HG03060 (cell line): ENCODE data around the gene DLL1.

Source experiments
- ATAC-seq: cut with Tn5 transposase; IDR thresholded peaks from one replicate; pipeline ENCODE4 v1.9.1; 2021; ENCODE audit warnings: low read depth, moderate number of reproducible peaks; ENCODE audit not compliant: unreplicated experiment

DLL1 gene

GRCh38 chr6:170295510-170296422, 4.9 kb upstream of the DLL1 start:
- ATAC-seq, result no peak

DNA sequence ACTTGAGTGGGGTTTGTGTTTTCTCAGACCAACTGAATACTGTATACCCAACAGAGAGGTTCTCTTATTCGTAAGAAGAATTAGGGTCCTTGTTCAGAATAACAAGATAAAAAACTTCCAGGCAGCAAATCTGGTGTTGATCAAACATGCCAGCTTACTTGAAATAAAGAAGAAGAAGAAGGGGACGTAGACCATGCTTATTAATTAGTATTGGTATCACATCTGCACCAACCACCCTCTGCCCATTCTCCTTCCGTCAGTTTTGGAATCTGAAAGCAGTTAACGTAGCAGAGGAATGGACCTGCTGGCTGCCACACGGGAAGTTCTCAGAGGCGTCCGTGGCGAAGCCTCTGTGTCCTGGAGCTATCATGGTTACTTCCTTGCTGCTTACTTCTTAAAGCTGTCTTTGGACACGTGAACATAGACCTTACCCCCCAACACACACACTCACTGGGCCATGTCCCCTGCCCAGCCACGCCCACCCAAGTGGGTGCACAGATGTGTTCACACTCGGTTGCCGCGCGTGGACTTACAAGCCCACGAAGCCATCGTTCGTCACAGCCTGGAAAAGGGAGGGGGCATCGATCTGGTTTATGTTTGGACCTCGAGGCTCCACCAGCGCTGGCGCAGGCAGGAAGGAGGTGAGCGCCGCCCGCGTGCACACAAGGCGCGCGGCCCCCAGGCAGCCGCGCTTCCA, 4.1 kb upstream of the DLL1 start:
- no peak for ATAC-seq

DNA sequence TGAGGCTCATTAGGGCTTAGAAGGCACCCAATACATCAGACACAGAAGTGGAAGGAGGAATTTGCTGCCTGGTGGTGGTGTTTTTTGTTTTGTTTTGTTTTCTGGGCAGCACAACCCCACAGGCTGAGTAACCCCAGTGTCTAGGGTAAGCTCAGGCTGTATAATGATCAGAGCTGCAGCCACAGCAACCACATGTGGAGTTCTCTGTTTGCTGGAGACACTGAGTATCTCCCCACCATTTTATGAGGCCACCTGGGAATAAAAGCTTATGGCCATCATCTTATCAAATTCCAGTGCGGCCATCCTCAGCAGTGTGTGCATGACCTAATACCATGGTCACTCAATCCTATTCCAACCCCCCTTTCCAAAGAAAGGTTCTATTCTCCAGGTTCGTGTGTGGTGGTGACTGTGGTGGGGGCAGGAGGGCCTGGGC, 3.4 kb upstream of the DLL1 start:
- ATAC-seq, result no peak

GRCh38 chr6:170293341-170294231, 2.7 kb upstream of the DLL1 start:
- ATAC-seq, result no peak

DNA sequence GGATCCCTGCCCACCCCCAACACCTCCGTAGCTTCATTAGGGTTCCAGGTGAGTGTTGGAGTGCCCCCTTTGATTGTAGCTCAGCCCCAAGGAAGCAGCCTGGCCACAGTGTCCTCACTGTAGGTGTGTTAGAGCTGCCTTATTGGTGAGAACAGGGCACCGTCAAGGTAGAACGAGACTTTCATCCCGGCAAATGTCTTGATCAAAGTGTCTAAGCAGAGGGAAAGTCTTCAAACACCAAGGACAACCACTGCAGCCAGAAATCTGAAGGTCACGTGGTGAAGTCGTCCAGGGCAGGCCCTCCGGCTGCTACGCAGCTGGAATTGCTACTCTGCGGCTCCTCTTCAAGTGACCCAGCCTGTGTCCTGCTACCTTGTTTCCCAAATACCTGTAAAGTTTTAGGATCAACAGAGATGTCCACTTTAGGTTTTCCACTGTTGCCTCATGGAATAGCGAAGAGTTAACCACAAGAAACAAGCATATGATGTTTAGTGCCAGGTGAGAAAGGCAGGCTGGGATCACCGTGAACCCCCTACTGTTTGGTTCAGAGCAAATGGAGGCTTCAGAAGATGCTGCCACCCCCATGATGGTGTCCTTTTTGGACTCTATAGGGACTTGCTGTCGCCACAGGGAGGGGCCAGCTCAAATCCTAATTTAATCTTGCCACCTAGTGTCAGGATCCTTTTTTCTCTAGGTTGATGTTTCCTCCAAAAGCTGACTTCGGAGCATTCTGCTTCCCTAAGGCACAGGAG, 1.7 kb upstream of the DLL1 start:
- ATAC-seq, result no peak

GRCh38 chr6:170292111-170292406, 1.2 kb upstream of the DLL1 start:
- ATAC-seq, result no peak

- no peak for ATAC-seq
These were observed 613 bp upstream of the DLL1 start for GRCh38 chr6:170291271-170292110.

DNA sequence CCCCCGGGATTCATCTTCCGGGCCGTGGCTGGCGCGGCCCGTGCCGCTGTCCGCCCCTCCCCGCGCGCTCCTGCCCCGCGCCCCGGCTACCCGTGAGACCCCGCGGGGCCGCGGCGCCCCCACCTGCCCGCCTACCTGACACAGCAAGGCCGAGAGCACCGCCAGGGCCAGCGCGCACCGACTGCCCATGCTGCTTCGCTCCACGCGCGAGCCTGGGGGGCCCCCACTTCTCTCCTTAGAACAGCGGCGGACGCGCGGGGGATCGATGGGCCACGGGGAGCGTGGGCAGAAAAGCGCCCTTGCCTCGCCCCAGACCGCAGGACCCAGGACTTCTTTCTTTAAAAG, 955 bp downstream of the DLL1 start:
- ATAC-seq, result no peak

- ATAC-seq, result no peak
These were observed 1.5 kb downstream of the DLL1 start for GRCh38 chr6:170289180-170289931.

DNA sequence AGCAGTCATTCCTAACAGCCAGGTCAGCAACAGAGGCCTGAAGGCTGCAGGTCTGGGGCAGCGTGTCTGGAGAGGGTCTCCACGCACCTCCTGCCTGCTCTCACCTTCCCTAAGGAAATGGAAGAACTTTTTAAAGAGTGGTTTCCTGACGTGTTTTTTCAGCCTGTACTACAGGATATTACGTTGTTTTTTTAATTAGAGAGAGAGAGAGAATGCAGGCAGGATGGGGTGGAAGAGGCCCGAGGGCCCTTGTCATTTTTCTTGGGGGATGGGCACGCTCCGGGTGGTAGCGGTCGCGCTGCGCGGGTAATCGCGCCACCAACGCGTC, 2.1 kb downstream of the DLL1 start:
- ATAC-seq, result no peak

- no peak for ATAC-seq
These were observed 2.7 kb downstream of the DLL1 start for GRCh38 chr6:170288091-170288631.

GRCh38 chr6:170287371-170287876, 3.5 kb downstream of the DLL1 start:
- no peak for ATAC-seq

DNA sequence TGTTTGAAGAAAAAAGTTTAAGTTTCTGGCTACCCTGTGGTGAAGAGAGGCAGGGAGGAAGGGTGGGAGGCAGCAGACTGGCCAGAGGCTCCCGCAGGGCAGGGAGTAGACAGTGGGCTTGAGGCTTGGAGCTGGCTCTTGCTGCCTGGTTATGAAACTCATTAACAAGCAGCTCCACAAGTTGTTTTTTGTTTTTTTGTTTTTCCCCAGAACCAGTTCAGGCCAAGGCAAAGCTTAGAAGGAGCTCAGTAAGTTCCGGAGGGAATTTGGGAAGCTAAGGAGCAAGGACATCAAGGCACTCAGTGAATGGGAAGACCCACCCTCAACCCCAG, 4.0 kb downstream of the DLL1 start:
- ATAC-seq, result no peak

- ATAC-seq, result no peak
These were observed 4.5 kb downstream of the DLL1 start for GRCh38 chr6:170286246-170286933.

DNA sequence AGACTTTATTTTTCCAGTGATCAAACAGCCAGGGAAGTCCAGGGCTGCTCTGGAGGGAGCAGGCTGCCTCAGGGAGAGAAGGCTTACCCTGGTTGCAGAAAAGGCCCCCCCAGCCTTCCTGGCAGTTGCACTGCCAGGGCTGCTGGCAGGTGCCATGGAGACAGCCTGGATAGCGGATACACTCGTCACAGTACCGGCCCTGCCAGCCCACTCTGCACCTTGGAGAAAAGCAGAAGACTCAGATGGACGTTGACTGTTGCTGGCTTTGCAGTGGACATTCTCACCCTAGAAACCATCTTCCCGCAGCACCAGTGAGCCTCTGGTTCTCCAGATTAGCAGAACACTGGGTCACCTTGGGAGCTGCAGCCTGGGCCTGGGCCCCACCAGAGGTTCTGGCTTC, 5.4 kb downstream of the DLL1 start:
- ATAC-seq, result no peak

GRCh38 chr6:170284866-170285469, 5.9 kb downstream of the DLL1 start:
- no peak for ATAC-seq

DNA sequence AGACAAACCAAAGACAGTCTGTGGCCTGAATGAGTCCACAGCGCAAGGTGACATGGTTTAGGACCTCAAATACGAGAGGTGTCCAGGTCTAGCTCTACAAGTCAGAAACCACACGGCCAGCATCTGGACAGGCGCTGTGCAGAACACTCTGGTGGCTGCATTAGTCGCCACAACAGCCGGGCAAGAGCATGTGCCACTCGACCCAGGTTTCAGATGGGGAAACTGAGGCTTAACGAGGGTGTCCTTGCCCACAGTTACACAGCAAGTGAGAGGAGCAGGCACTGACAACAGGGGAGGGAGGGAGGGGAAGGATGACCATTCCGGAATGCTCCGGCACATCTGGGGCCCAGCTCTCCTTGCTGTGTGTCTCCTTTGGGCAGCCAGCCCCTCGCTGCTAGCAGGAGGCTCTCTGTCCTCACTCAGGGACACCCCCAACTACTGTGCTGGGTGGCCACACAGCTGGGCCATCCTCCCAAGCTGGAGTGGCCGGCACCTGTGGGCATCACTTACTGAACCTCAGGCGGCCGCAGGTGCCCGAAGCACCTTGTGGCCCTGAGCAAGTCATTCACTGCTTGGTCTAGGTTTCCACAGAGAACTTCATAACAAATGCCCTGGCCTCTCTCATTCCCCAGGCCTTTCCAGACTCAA, 6.6 kb downstream of the DLL1 start:
- no peak for ATAC-seq
